ENCODE measurements around the gene AURKAIP1.
A peak's percentile ranks its signal among the peaks of the same experiment; 100 is the strongest.

Gene AURKAIP1

GRCh38 chr1:1351511-1352427 lies 23.2 kb downstream of the AURKAIP1 start:
- Histone ChIP-seq H3K27me3 (ENCODE audit: insufficient read depth, low read depth) (no peaks in the 10 kb centered on the region; the same call in 1 of the 2 replicates), H3K4me1 (ENCODE audit: low read depth, poor library complexity, severe bottlenecking) (peaks cover 17% of the 10 kb centered on the region), H3K27ac (no peak overlapping the region), H3K36me3 (ENCODE audit: insufficient read depth) (no peaks in the 10 kb centered on the region), H3K4me3 (IDR thresholded peaks at IDR 0.05; ENCODE audit: insufficient read depth, low read depth, low read length) (no peak overlapping the region), H3K4me2 (no peak overlapping the region), H2AFZ (ENCODE audit: low read depth) (no peak overlapping the region), H3K79me2 (ENCODE audit: insufficient read depth, low read depth) (no peaks in the 10 kb centered on the region; the same call in 1 of the 2 replicates), H4K20me1 (ENCODE audit: insufficient read depth) (no peaks in the 10 kb centered on the region), H3K9ac (no peak overlapping the region)
- TF ChIP-seq CTCF (conservative IDR thresholded peaks at IDR 0.05; ENCODE audit: low read depth, low read length): no peak

GRCh38 chr1:1349256-1350012 lies 25.6 kb downstream of the AURKAIP1 start, which contains the start of gene DVL1:
Gene DVL1 (minus strand): TSS chr1:1349418. CDS start chr1:1349065, 353 bp downstream.
- Histone ChIP-seq H2AFZ (ENCODE audit: low read depth) (peak within 1 kb of the TSS; percentile 59), H3K4me1 (ENCODE audit: low read depth, poor library complexity, severe bottlenecking) (peaks cover 17% of the 10 kb centered on the region)
- peak; percentile 31 for TF ChIP-seq CTCF (conservative IDR thresholded peaks at IDR 0.05; ENCODE audit: low read depth, low read length)

GRCh38 chr1:1348420-1349255 lies 26.4 kb downstream of the AURKAIP1 start:
- no peak for TF ChIP-seq CTCF (conservative IDR thresholded peaks at IDR 0.05; ENCODE audit: low read depth, low read length)
- Histone ChIP-seq H3K4me2 (peak overlapping the region; percentile 67), H2AFZ (ENCODE audit: low read depth) (peak overlapping the region; percentile 59), H4K20me1 (ENCODE audit: insufficient read depth) (no peaks in the 10 kb centered on the region), H3K27me3 (ENCODE audit: insufficient read depth, low read depth) (no peaks in the 10 kb centered on the region; the same call in 1 of the 2 replicates), H3K4me1 (ENCODE audit: low read depth, poor library complexity, severe bottlenecking) (peaks cover 17% of the 10 kb centered on the region), H3K27ac (no peak overlapping the region), H3K9ac (peak overlapping the region; percentile 53; the same call in 1 of the 2 replicates), H3K36me3 (ENCODE audit: insufficient read depth) (no peaks in the 10 kb centered on the region), H3K79me2 (ENCODE audit: insufficient read depth, low read depth) (no peaks in the 10 kb centered on the region; the same call in 1 of the 2 replicates), H3K4me3 (IDR thresholded peaks at IDR 0.05; ENCODE audit: insufficient read depth, low read depth, low read length) (peak overlapping the region; percentile 40)

More at GRCh38 chr1:1349256-1350012, 25.6 kb downstream of the AURKAIP1 start, which contains the start of gene DVL1:
- H3K27me3 ChIP-seq (ENCODE audit: insufficient read depth, low read depth): no peaks in the 10 kb centered on the region; the same call in 1 of the 2 replicates
- H3K4me2 ChIP-seq: peak within 1 kb of the TSS; percentile 67
- peak within 1 kb of the TSS; percentile 46 for H3K27ac ChIP-seq
- no peaks in the 10 kb centered on the region; the same call in 1 of the 2 replicates for H3K79me2 ChIP-seq (ENCODE audit: insufficient read depth, low read depth)
- H3K36me3 ChIP-seq (ENCODE audit: insufficient read depth): no peaks in the 10 kb centered on the region
- H4K20me1 ChIP-seq (ENCODE audit: insufficient read depth): no peaks in the 10 kb centered on the region
- peak within 1 kb of the TSS; percentile 76; the same call in 1 of the 2 replicates for H3K9ac ChIP-seq
- H3K4me3 ChIP-seq (IDR thresholded peaks at IDR 0.05; ENCODE audit: insufficient read depth, low read depth, low read length): peak within 1 kb of the TSS; percentile 40

Measured in KMS-11 (cell line).